ENCODE measurements around the gene MRPL58.

MRPL58 gene

DNA sequence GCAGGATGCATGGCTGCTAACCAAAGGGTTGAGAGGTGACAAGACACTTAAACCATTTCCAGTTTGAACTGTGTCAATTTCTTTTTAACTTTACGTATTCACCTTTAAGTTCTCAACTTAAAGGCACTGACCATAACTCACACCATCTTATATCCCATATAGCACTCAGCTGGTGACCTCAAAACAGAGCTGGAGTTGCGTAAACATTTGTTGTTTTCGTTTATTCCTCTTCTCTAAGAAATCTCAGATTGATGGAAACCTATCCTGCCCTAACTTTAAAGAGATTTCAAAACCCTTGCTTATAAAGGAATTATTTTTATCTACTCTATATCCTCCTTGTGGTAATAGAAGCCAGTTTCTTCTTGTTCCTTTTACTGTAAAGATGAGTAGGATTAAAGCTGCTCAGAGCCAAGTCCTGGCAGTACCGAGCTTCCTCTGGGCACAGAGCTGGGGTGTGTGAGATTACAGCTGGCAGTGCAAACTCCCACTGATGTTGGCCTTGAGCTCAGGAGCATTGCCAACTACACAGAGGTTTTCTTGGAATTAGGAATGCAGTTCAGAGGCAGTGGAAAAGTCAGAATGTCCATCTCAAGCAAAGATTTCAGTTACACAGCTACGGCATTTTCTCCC, 35.9 kb downstream of the MRPL58 start:
- FAIRE-seq: no peak

- no peak for FAIRE-seq
Measured at GRCh38 chr17:75049057-75049456, 36.6 kb downstream of the MRPL58 start.

GRCh38 chr17:75049706-75050105, 37.2 kb downstream of the MRPL58 start:
- no peak for FAIRE-seq

DNA sequence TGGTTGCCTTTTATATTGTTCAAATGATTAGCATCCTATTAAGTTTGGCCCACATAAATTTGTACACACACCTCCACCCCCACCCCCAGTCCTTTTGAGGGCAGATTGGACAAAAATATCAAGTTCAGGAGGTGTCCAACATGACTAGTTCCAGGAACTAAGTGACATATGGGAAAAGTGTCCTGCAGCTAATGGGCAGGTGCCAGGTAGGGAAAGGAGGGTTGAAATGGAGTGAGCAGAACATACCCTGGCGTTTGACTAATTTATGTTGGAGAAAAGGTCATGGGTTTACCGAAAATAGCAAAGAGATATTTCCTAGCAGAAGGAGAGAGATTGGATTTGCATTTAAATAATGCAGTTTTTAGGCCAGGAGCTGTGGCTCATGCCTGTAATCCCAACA, 39.5 kb downstream of the MRPL58 start:
- FAIRE-seq: no peak

- peak; percentile 33 for FAIRE-seq
Measured at GRCh38 chr17:75059369-75060345, 47.2 kb downstream of the MRPL58 start.

DNA sequence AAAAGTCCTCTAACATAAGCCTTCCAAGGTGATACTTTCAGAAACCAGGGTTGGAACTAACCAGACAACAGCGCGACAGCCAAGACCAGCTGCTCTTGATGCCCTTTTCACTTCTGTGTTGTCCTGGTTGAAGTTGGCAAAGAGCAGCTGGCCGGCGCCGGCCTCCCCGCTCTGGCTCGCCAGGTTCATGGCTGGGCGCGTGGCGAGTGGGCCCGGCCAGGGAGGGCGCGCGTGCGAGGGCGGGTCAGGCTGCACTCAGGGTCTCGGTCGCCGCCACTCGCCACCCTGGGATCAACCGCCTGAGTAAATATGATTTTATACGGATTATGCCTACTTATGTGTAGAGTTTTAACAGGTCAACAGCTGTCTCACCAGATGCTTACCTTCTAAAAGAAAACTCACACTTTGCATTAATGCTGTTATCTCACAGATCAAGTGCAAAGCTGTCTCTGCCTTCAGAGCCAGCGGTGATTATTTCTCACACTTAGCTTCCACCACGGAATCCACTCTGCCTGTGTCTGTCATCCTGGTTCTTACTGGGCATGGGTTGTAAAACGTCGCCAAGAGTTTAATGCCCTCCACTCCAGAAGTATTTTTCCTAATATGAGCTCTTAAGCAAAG, 48.1 kb downstream of the MRPL58 start:
- no peak for FAIRE-seq

- FAIRE-seq: no peak
Measured at GRCh38 chr17:75061055-75061438, 48.6 kb downstream of the MRPL58 start.

DNA sequence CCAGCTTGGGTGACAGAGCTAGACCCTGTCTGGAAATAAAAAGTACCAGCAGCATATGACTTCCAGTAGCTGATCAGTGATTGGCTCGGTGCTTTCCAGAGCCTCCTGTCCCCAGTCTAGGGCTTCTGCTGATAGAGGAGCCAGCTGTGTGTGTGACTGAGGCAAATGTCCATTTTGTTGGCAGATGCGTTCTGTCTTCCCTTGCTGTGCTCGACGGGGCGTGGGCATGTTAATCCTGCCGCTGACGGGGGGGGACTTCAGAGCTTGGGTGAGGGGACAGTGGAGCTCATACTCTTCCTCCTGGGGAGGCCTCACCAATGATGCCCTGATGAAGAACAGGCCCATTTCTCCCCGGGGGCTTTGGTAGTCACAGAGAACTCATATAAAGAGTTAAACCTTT, 49.1 kb downstream of the MRPL58 start:
- no peak for FAIRE-seq

DNA sequence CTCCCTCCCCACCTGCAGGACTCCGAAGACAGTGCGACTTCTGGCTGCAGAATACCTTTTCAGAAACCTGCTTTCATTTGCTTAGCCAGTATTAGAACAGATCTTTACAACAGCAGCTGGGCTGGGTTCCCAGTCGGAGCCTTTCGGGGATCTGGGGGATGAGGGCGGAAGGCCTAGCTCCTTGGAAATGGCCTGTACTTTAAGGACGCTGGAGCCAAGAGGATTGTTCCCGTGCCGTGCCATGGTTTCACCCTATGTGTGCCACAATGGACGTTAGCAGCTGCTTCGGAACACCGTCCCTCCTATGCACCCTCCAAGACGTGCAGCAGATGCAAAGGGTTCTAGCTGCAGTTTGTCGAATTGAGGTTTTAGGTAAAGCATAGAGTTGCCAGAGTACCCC, 50.7 kb downstream of the MRPL58 start:
- FAIRE-seq: no peak

DNA sequence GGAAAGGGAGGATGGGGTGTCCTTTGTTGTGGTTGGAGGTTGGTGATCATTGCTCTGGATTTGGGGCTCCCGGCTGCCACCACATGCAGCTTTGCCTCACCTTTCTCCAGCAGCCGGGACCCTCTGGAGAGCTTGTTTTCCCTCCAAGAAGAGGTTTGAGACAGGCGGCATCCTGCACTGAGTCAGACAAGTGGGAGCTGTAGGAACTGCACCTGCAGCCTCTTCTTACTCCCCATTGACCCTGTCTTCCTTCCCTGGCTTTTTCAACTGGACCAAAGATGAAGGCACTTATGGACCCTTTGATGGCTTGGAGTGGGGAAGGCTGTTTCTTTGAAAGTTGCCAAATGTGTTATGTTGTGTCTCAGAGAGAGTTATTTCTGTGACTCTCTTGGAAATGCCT, 51.2 kb downstream of the MRPL58 start:
- FAIRE-seq: no peak

GRCh38 chr17:75064040-75064439, 51.6 kb downstream of the MRPL58 start:
- no peak for FAIRE-seq

- no peak for FAIRE-seq
Measured at GRCh38 chr17:75064460-75064859, 52.0 kb downstream of the MRPL58 start.

GRCh38 chr17:75064867-75065561, 52.5 kb downstream of the MRPL58 start:
- no peak for FAIRE-seq

DNA sequence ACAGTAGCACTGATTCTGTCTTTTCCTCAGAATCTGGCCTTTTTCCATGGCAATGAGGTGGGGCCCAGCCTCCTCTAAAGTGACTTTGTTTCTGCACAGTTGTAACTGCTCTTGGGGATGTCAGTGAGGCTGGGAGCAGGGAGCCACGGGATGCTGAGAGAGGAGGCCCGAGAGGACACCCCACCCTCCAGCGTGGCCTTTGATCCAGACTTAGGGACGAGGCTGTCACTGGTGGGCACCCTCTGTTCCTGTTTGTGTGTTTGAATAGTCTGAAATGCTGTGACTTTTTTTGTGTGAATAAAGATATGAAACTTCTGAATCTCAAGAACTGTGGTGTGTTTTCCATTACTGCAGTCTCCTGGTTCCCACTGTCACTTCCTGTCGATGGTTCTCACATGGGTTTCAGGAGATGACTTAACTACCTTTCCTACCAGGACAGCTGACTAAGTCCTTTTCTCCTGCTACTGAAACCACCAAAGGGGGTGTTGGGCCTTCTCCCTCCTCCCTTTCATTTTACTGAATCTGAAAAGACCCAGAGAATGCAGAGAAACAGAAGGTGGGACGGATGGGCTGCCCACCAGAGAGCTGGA, 53.2 kb downstream of the MRPL58 start:
- no peak for FAIRE-seq

GRCh38 chr17:75067856-75068255, 55.4 kb downstream of the MRPL58 start:
- FAIRE-seq: no peak

DNA sequence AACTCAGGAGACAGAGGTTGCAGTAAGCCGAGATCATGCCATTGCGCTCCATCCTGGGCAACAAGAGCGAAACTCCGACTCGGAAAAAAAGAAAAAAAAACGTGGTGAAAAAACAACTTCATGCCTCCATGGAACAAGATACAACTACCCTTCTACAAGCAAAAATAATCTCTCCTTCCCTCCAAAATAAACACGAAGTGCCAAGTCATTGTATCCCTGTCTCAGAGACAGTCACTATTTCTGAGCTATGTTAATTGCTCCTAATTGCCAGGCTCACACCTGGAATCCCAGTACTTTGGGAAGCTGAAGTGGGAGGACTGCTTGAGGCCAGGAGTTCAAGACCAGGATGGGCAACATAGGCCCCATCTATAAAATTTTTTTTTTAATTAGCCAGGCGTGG, 56.3 kb downstream of the MRPL58 start:
- FAIRE-seq: no peak

DNA sequence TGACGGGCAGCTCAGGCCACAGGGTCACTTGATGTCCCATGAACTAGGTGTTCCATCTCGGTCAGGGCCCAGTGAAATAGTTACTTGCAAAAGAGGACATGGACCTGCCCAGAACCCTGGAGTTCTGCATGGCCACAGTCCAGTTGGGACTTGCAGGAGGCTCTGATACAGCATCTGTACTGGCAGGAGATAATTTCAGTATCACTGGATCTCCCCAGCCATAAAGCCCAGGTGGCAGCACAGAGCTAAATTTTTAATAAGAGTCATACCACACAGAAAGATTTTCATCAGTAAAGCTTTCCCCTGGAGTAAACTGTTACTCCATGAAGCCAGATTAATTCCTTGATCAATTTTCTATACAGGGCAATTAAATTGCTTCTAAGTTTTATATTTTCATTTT, 57.3 kb downstream of the MRPL58 start:
- FAIRE-seq: no peak
